Neural crest cell (in vitro differentiated cells): ENCODE data around the gene ALDH9A1. TPM values are rescaled to one million over a fixed set of nuclear protein-coding genes. Genes with fewer than 3 reads are reported as not detected.
A peak's percentile ranks its signal among the peaks of the same experiment; 100 is the strongest.

Source experiments
- DNase-seq: peaks from one replicate; pipeline ENCODE4 v3.0.0; 2021; ENCODE audit warnings: low read depth, mixed read lengths, low spot score
- H3K27ac Mint-ChIP-seq: one replicate; pipeline ENCODE4 v1.8.0; 2021; ENCODE audit warnings: mild to moderate bottlenecking, mixed read lengths; ENCODE audit not compliant: unreplicated experiment
- H3K27me3 Mint-ChIP-seq: 2 replicates; pipeline ENCODE4 v1.8.0; 2021; ENCODE audit warnings: low read depth, mild to moderate bottlenecking, mixed read lengths
- H3K36me3 Mint-ChIP-seq: 2 replicates; pipeline ENCODE4 v1.8.0; 2021; ENCODE audit warnings: low read depth, mild to moderate bottlenecking, mixed read lengths
- H3K4me1 Mint-ChIP-seq: 2 replicates; pipeline ENCODE4 v1.8.0; 2021; ENCODE audit warnings: mixed read lengths
- H3K4me3 Mint-ChIP-seq: one replicate; pipeline ENCODE4 v1.8.0; 2021; ENCODE audit warnings: mild to moderate bottlenecking, mixed read lengths
- H3K9me3 Mint-ChIP-seq: 2 replicates; pipeline ENCODE4 v1.8.0; 2021; ENCODE audit warnings: mixed read lengths
- CTCF ChIP-seq: fragments of 200-600 bp; sonication (generic); conservative IDR thresholded peaks from 2 replicates; pipeline ENCODE4 v1.5.0; 2021; ENCODE audit warnings: antibody characterized with exemption, mild to moderate bottlenecking
- total RNA-seq: library from RNA; stranded (reverse); gene quantifications from 2 replicates; pipeline ENCODE4 v1.2.1, GENCODE V29; 2021

ALDH9A1 gene
- total RNA-seq, 1 donor from 2014 or later: 43.3 TPM

DNA sequence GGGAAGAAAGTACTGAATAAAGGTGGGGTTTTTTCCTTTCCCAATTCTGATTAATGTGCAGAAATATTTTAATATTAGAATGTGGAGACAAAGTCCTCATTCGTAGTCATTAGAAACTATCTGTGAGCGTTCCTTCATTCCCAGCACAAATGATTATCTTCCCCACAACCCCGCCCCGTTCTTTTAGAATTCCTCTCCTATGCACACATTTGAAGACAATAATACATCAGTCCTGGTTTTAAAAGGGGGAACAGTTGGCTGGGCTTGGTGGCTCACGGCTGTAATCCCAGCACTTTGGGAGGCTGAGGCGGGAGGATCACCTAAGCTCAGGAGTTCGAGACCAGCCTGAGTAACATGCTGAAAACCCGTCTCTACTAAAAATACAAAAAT is 876 bp downstream of the ALDH9A1 start:
- TF ChIP-seq CTCF: no peak
- DNase-seq: no peak
- H3K27ac Mint-ChIP-seq: peak overlapping the region; percentile 83
- H3K36me3 Mint-ChIP-seq: peaks cover 8% of the 10 kb centered on the region
- H3K4me3 Mint-ChIP-seq: peak overlapping the region; percentile 86
- H3K9me3 Mint-ChIP-seq: no peaks in the 10 kb centered on the region
- H3K27me3 Mint-ChIP-seq: peaks cover 12% of the 10 kb centered on the region
- H3K4me1 Mint-ChIP-seq: peaks cover 31% of the 10 kb centered on the region

DNA sequence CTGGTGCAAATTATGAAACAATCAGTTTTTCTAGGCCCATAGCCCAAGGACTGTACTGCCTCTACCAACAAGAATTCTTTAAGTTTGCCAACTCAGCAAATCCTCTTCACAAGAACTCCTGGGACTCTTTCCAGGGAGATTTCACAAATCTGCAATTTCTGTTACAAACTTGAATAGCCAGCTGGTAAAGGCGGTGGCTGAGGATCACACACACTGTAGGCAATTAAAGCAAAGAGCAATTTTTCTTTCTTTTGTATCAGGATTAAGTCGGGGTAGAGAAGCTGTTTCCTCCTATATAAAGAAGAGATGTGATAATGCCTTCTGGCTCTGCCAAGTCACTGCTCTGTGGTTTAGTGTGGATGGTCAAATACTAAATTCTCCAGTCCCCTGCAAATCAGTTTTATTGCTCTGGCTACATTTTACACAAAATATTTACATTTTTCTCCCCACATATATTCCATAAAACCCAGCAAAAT is 1.7 kb downstream of the ALDH9A1 start:
- H3K27me3 Mint-ChIP-seq: peaks cover 8% of the 10 kb centered on the region
- H3K9me3 Mint-ChIP-seq: no peaks in the 10 kb centered on the region
- H3K4me1 Mint-ChIP-seq: peaks cover 31% of the 10 kb centered on the region
- peaks cover 16% of the 10 kb centered on the region for H3K36me3 Mint-ChIP-seq
- no peak for TF ChIP-seq CTCF
- H3K27ac Mint-ChIP-seq: no peak overlapping the region
- H3K4me3 Mint-ChIP-seq: peak overlapping the region; percentile 86
- DNase-seq: no peak

DNA sequence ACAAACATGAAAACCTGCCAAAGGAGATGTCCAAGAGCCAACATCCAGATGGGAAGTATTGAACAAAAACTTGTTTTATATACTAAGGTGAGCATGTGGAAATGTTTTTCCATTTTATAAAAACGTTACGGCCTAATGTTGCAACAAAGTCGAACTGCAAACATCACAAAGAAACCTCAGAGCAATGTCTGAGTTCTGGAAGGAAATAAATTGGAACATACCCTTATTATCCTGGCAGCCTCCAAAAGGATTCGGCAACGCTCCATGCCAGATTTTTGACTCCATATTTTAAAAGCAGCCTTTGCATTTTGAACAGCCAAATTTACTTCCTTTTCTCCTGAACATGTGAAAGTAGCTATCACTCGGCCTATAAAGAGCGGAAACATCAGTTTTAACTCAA is 3.3 kb downstream of the ALDH9A1 start:
- TF ChIP-seq CTCF: no peak
- DNase-seq: no peak
- Mint-ChIP-seq H3K9me3 (peaks cover 3% of the 10 kb centered on the region), H3K27me3 (no peaks in the 10 kb centered on the region), H3K4me3 (peak overlapping the region; percentile 61), H3K36me3 (peaks cover 29% of the 10 kb centered on the region), H3K27ac (no peak overlapping the region), H3K4me1 (peaks cover 31% of the 10 kb centered on the region)

DNA sequence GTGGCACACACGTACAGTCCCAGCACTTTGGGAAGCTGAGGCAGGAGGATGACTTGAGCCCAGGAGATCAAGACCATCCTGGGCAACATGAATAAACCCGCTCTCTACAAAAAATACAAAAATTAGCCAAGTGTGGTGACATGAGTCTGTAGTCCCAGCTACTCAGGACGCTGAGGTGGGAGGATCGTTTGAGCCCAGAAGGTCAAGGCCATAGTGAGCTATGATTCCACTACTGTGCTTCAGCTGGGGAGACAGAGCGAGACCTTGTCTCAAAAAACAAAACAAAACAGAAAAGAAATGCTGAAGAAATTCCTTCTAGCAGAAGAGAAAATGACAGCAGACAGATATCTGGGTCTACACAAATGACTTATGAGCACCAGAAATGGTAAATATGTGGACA is 10.3 kb downstream of the ALDH9A1 start:
- H3K4me3 Mint-ChIP-seq: no peak overlapping the region
- peaks cover 46% of the 10 kb centered on the region for H3K36me3 Mint-ChIP-seq
- TF ChIP-seq CTCF: no peak
- no peak overlapping the region for H3K27ac Mint-ChIP-seq
- no peak for DNase-seq
- peaks cover 3% of the 10 kb centered on the region for H3K9me3 Mint-ChIP-seq
- H3K27me3 Mint-ChIP-seq: no peaks in the 10 kb centered on the region
- no peaks in the 10 kb centered on the region for H3K4me1 Mint-ChIP-seq

DNA sequence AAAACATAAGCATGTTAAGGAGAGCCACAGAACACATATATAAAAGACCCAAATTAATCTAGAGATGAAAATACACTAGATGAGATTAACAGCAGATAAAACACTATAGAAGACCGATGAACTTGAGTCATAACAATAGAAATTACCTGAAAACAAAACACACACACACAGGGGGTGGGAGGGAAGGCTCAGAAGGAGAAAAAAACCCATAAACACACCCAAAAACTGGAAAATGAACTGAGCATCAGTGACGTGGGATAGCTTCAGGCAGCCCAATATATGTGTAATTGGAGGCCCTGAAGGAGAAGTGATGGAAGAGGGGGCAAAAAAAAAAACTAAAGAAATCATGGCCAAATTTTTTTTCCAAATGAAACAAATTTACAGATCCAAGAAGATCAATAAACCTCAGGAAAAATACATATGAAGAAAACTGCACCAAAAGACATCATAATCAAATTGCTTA is 11.4 kb downstream of the ALDH9A1 start:
- H3K4me3 Mint-ChIP-seq: no peak overlapping the region
- TF ChIP-seq CTCF: no peak

More for the DNA sequence above, 11.4 kb downstream of the ALDH9A1 start:
- DNase-seq: no peak
- no peaks in the 10 kb centered on the region for H3K27me3 Mint-ChIP-seq
- H3K4me1 Mint-ChIP-seq: no peaks in the 10 kb centered on the region
- H3K27ac Mint-ChIP-seq: no peak overlapping the region
- H3K36me3 Mint-ChIP-seq: peaks cover 52% of the 10 kb centered on the region
- peaks cover 3% of the 10 kb centered on the region for H3K9me3 Mint-ChIP-seq
